NB4 (cell line): ENCODE measurements around the gene CLASP1.
"Not testable (repeated sequence)": the region's sequence is repeated elsewhere in the genome, so short reads cannot be mapped to it uniquely, and the experiment has no call there.

ENCODE experiments used
- DNase-seq: peaks from one replicate; pipeline ENCODE4 v3.0.0; 2010; ENCODE audit warnings: low read depth
- H3K4me3 ChIP-seq: one replicate; pipeline ENCODE4 v1.5.1; 2011; ENCODE audit warnings: mild to moderate bottlenecking, low read depth, low read length, moderate library complexity
- CTCF ChIP-seq: IDR thresholded peaks from one replicate; pipeline ENCODE4 v1.5.1; 2012; ENCODE audit warnings: low read depth, low read length
- MAX ChIP-seq: IDR thresholded peaks from 2 replicates; pipeline ENCODE4 v1.6.1; 2011; ENCODE audit warnings: low read depth, low read length
- MYC ChIP-seq: IDR thresholded peaks from 2 replicates; pipeline ENCODE4 v1.6.1; 2011; ENCODE audit warnings: low read depth, low read length
- POLR2A ChIP-seq: IDR thresholded peaks from 2 replicates; pipeline ENCODE4 v1.6.1; 2011; ENCODE audit warnings: mild to moderate bottlenecking; ENCODE audit not compliant: insufficient read length; ENCODE audit errors: extremely low read depth

The CLASP1 gene

GRCh38 chr2:121677855-121678254 is 28.6 kb upstream of the CLASP1 start:
- no peak overlapping the region for H3K4me3 ChIP-seq
- TF ChIP-seq MYC (no peak), CTCF (no peak), POLR2A (no peak), MAX (no peak)
- DNase-seq: no peak

- H3K4me3 ChIP-seq, DNase-seq: not testable (repeated sequence)
Measured at GRCh38 chr2:121671621-121672020, 22.4 kb upstream of the CLASP1 start.

GRCh38 chr2:121670181-121670580 is 20.9 kb upstream of the CLASP1 start:
- DNase-seq: no peak
- H3K4me3 ChIP-seq: no peak overlapping the region
- TF ChIP-seq MYC (no peak), POLR2A (no peak), CTCF (no peak), MAX (no peak)

GRCh38 chr2:121667618-121668017 is 18.4 kb upstream of the CLASP1 start:
- no peak for DNase-seq
- H3K4me3 ChIP-seq: no peak overlapping the region
- TF ChIP-seq MAX (no peak), MYC (no peak), POLR2A (no peak), CTCF (no peak)

GRCh38 chr2:121666042-121666441 is 16.8 kb upstream of the CLASP1 start:
- DNase-seq: no peak
- no peak overlapping the region for H3K4me3 ChIP-seq
- TF ChIP-seq CTCF (no peak), MYC (no peak), MAX (no peak), POLR2A (no peak)

- no peak for DNase-seq
- H3K4me3 ChIP-seq: no peak overlapping the region
- TF ChIP-seq POLR2A (no peak), MAX (no peak), MYC (no peak), CTCF (no peak)
Measured at GRCh38 chr2:121665504-121665903, 16.2 kb upstream of the CLASP1 start.
